K562 (cell line): ENCODE data around the gene ENTPD5. TPM values are rescaled to one million over a fixed set of nuclear protein-coding genes. Genes with fewer than 3 reads are reported as not detected.

Source experiments
- EP300 ChIP-seq: IDR thresholded peaks from 2 replicates; pipeline ENCODE4 v1.6.1; 2012; ENCODE audit warnings: low read length, improper control_type of control experiment
- FOXK1 ChIP-seq: sonication (generic); formaldehyde crosslinking; IDR thresholded peaks from 2 replicates; pipeline ENCODE4 v1.8.0; 2022; ENCODE audit warnings: missing genetic modification reagents, mild to moderate bottlenecking, borderline replicate concordance
- GABPB1 ChIP-seq: sonication (generic); formaldehyde crosslinking; IDR thresholded peaks from 2 replicates; pipeline ENCODE4 v1.8.0; 2022; ENCODE audit warnings: mild to moderate bottlenecking, missing genetic modification reagents
- HNRNPLL ChIP-seq: fragments of 200-400 bp; formaldehyde crosslinking; IDR thresholded peaks from 2 replicates; pipeline ENCODE4 v1.6.1; 2017; ENCODE audit warnings: low read length, low read depth, mild to moderate bottlenecking; ENCODE audit not compliant: poor library complexity, severe bottlenecking
- JUNB ChIP-seq: fragments of 450-650 bp; formaldehyde crosslinking; conservative IDR thresholded peaks from 2 replicates; pipeline ENCODE4 v1.4.0; 2020; ENCODE audit warnings: mild to moderate bottlenecking
- KAT2B ChIP-seq: IDR thresholded peaks from one replicate; pipeline ENCODE4 v1.6.1; 2012; ENCODE audit warnings: low read depth, mild to moderate bottlenecking, control low read depth, inconsistent platforms, low read length, moderate library complexity
- MEIS2 ChIP-seq: fragments of 450-650 bp; IDR thresholded peaks from 2 replicates; pipeline ENCODE4 v1.6.1; 2014; ENCODE audit warnings: mild to moderate bottlenecking; ENCODE audit not compliant: partially characterized antibody
- MIER1 ChIP-seq: fragments of 450-650 bp; IDR thresholded peaks from 2 replicates; pipeline ENCODE4 v1.6.1; 2016; ENCODE audit warnings: antibody characterized with exemption, mild to moderate bottlenecking, low read depth
- NBN ChIP-seq: fragments of 450-650 bp; IDR thresholded peaks from 2 replicates; pipeline ENCODE4 v1.6.1; 2016; ENCODE audit warnings: low read depth, mild to moderate bottlenecking
- PHF20 ChIP-seq: fragments of 450-650 bp; IDR thresholded peaks from 2 replicates; pipeline ENCODE4 v1.6.1; 2018; ENCODE audit not compliant: partially characterized antibody
- POLR3G ChIP-seq: IDR thresholded peaks from 2 replicates; pipeline ENCODE4 v1.6.1; 2011; ENCODE audit not compliant: insufficient read length, insufficient replicate concordance; ENCODE audit errors: extremely low read depth
- SNIP1 ChIP-seq: fragments of 450-650 bp; IDR thresholded peaks from 2 replicates; pipeline ENCODE4 v1.7.1; 2017; ENCODE audit warnings: low read depth, mild to moderate bottlenecking
- TEAD2 ChIP-seq: fragments of 450-650 bp; IDR thresholded peaks from 2 replicates; pipeline ENCODE4 v1.6.1; 2016; ENCODE audit warnings: missing genetic modification characterization, control low read depth, missing compliant biosample characterization
- ZNF133 ChIP-seq: fragments of 250-450 bp; sonication (Bioruptor Pico); IDR thresholded peaks from 2 replicates; pipeline ENCODE4 v1.4.0; 2020; ENCODE audit warnings: mild to moderate bottlenecking
- ZNF592 ChIP-seq: fragments of 450-650 bp; IDR thresholded peaks from 2 replicates; pipeline ENCODE4 v1.6.1; 2017; ENCODE audit warnings: antibody characterized with exemption, mild to moderate bottlenecking
- polyA plus RNA-seq, 8 experiments: library from polyadenylated mRNA; depleted of rRNA in 4 of 8; stranded (reverse) in 5 of 8; unstranded in 3 of 8; fragments of >200 nt; fragmentation: Nextera tagmentation in 2 of 8; fragmentation: Illumina TruSeq in 1 of 8; extraction: Ambion mirVana in 2 of 8; extraction: Trizol in 1 of 8; gene quantifications; 2 replicates each; pipeline versions ENCODE4 v1.2.1 to v1.2.3, GENCODE V29; 2011 to 2014; ENCODE audit warnings: inconsistent platforms in 1 of 8, missing spikeins in 1 of 8
- total RNA-seq, 7 experiments: library from RNA; depleted of rRNA in 6 of 7; stranded (reverse); fragments of >200 nt in 6 of 7; fragmentation: Illumina TruSeq in 2 of 7; extraction: Trizol in 2 of 7; gene quantifications; 2 replicates each; pipeline versions ENCODE4 v1.2.1 to v1.2.3, GENCODE V29; 2011 to 2021; ENCODE audit warnings: low replicate concordance in 1 of 7
- TF ChIP-seq, protein P1 (sequence below): fragments of 450-650 bp; IDR thresholded peaks from 2 replicates; pipeline ENCODE4 v1.6.1; 2016; ENCODE audit warnings: borderline replicate concordance
- TF ChIP-seq, protein P2 (sequence below): fragments of 250-450 bp; sonication (Bioruptor Pico); IDR thresholded peaks from 2 replicates; pipeline ENCODE4 v1.4.0; 2020; ENCODE audit warnings: mild to moderate bottlenecking, moderate library complexity
- TF ChIP-seq, protein P3 (sequence below): fragments of 250-450 bp; sonication (Bioruptor Pico); IDR thresholded peaks from 2 replicates; pipeline ENCODE4 v1.5.1; 2021; ENCODE audit warnings: mild to moderate bottlenecking

Gene ENTPD5
- total and polyA plus RNA-seq, 9 of the 15 experiments (the other 6 are each of a cell fraction or from before 2014, with no cell fraction given) = 2.7 to 15.3 (median 10.3) TPM

GRCh38 chr14:73949752-73950734, 69.0 kb downstream of the ENTPD5 start, which contains the start of the genes COQ6 and FAM161B (continued):
- TF ChIP-seq ZNF592 (no peak), EP300 (no peak), PHF20 (peak; percentile 78), MIER1 (no peak), MEIS2 (peak; percentile 48), ZNF133 (no peak), FOXK1 (CRISPR knock-in tag) (no peak), GABPB1 (CRISPR knock-in tag) (peak; percentile 89), HNRNPLL (peak; percentile 94), JUNB (no peak), NBN (no peak), POLR3G (no peak), TEAD2 (tag) (no peak), KAT2B (no peak), SNIP1 (no peak)
- TF ChIP-seq, protein P1, sequence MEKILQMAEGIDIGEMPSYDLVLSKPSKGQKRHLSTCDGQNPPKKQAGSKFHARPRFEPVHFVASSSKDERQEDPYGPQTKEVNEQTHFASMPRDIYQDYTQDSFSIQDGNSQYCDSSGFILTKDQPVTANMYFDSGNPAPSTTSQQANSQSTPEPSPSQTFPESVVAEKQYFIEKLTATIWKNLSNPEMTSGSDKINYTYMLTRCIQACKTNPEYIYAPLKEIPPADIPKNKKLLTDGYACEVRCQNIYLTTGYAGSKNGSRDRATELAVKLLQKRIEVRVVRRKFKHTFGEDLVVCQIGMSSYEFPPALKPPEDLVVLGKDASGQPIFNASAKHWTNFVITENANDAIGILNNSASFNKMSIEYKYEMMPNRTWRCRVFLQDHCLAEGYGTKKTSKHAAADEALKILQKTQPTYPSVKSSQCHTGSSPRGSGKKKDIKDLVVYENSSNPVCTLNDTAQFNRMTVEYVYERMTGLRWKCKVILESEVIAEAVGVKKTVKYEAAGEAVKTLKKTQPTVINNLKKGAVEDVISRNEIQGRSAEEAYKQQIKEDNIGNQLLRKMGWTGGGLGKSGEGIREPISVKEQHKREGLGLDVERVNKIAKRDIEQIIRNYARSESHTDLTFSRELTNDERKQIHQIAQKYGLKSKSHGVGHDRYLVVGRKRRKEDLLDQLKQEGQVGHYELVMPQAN = 0 out of 2 replicates have a peak, but pooled peaks have one; percentile 48
- TF ChIP-seq, protein P2, sequence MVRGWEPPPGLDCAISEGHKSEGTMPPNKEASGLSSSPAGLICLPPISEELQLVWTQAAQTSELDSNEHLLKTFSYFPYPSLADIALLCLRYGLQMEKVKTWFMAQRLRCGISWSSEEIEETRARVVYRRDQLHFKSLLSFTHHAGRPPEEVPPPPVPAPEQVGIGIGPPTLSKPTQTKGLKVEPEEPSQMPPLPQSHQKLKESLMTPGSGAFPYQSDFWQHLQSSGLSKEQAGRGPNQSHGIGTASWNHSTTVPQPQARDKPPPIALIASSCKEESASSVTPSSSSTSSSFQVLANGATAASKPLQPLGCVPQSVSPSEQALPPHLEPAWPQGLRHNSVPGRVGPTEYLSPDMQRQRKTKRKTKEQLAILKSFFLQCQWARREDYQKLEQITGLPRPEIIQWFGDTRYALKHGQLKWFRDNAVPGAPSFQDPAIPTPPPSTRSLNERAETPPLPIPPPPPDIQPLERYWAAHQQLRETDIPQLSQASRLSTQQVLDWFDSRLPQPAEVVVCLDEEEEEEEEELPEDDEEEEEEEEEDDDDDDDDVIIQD = no peak
- TF ChIP-seq, protein P3, sequence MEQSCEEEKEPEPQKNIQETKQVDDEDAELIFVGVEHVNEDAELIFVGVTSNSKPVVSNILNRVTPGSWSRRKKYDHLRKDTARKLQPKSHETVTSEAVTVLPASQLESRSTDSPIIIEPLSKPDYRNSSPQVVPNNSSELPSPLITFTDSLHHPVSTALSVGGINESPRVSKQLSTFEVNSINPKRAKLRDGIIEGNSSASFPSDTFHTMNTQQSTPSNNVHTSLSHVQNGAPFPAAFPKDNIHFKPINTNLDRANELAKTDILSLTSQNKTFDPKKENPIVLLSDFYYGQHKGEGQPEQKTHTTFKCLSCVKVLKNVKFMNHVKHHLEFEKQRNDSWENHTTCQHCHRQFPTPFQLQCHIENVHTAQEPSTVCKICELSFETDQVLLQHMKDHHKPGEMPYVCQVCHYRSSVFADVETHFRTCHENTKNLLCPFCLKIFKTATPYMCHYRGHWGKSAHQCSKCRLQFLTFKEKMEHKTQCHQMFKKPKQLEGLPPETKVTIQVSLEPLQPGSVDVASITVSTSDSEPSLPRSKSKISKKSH (CRISPR knock-in tag) = no peak
